HG03565 (cell line): ENCODE data around the gene ZSCAN5B.
"Not testable (repeated sequence)": the region's sequence is repeated elsewhere in the genome, so short reads cannot be mapped to it uniquely, and the experiment has no call there.

Experiments used
- ATAC-seq: cut with Tn5 transposase; IDR thresholded peaks from one replicate; pipeline ENCODE4 v1.9.1; 2021; ENCODE audit warnings: mild to moderate bottlenecking, moderate library complexity; ENCODE audit not compliant: unreplicated experiment

The ZSCAN5B gene

GRCh38 chr19:56176881-56177280, 20.7 kb downstream of the ZSCAN5B start:
- ATAC-seq, result no peak

- not testable (repeated sequence) for ATAC-seq
These were observed 21.3 kb downstream of the ZSCAN5B start for GRCh38 chr19:56176310-56176709.

DNA sequence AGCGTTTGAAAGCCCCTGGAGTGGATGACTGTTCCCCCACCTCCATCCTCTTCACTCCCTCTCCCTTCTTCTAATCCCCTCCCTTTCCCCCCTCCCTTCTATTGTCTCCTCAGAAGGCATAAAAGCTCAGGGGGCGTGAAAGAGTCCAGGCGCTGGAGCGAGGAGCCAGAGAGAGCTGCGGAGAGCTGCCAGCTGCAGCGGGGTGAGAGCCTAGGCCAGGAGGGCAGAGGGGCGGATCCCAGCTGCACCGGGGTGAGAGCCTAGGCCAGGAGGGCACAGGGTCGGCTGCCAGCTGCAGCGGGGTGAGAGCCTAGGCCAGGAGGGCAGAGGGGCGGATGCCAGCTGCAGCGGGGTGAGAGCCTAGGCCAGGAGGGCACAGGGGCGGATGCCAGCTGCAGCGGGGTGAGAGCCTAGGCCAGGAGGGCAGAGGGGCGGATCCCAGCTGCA, 21.7 kb downstream of the ZSCAN5B start, which contains the start of gene GALP:
Gene GALP (plus strand): TSS at position 148 of the 447 bp plus-strand sequence. CDS start 1,101 bp downstream, outside the sequence.
- ATAC-seq, result not testable (repeated sequence)

- no peak for ATAC-seq
These were observed 23.0 kb downstream of the ZSCAN5B start for GRCh38 chr19:56174550-56174949.

- ATAC-seq, result no peak
These were observed 23.5 kb downstream of the ZSCAN5B start for GRCh38 chr19:56174086-56174485.

- ATAC-seq, result no peak
These were observed 27.3 kb downstream of the ZSCAN5B start for GRCh38 chr19:56170261-56170660.

GRCh38 chr19:56167064-56167578, 30.5 kb downstream of the ZSCAN5B start:
- no peak for ATAC-seq

- no peak for ATAC-seq
These were observed 34.5 kb downstream of the ZSCAN5B start for GRCh38 chr19:56163097-56163496.

DNA sequence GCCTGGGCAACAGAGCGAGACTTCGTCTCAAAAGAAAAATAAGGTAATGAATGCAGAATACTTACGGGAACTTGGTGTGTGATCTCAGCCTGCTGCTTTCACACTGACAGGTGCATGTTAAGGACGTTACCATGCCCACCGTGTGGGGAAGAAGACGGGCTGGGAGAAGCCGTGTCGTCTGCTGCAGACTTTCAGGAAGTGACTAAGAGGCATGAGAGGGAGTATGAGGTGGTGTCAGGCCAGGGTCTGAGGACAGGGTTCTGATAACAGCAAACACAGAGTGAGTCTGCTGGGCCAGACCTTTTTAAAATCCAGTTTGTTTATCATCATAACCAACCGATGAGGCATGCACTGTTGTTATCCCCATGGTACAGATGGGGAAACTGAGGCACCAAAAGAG, 35.3 kb downstream of the ZSCAN5B start:
- no peak for ATAC-seq

GRCh38 chr19:56161534-56161933, 36.0 kb downstream of the ZSCAN5B start:
- ATAC-seq, result no peak

DNA sequence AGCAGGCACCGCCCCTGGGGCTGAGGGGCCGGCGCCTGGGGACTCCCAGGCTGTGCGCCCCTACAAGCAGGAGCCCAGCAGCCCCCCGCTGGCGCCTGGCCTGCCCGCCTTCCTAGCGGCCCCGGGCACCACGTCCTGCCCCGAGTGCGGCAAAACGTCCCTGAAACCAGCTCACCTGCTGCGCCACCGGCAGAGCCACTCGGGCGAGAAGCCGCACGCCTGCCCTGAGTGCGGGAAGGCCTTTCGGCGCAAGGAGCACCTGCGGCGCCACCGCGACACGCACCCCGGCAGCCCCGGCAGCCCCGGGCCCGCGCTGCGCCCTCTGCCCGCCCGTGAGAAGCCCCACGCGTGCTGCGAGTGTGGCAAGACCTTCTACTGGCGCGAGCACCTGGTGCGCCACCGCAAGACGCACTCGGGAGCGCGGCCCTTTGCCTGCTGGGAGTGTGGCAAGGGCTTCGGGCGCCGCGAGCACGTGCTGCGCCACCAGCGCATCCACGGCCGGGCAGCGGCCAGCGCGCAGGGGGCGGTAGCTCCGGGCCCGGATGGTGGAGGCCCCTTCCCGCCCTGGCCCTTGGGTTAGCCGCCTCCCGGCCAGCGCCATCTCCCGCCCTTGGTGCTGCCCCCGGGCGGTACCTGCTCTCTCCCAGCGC, 37.8 kb downstream of the ZSCAN5B start:
- ATAC-seq, result no peak

DNA sequence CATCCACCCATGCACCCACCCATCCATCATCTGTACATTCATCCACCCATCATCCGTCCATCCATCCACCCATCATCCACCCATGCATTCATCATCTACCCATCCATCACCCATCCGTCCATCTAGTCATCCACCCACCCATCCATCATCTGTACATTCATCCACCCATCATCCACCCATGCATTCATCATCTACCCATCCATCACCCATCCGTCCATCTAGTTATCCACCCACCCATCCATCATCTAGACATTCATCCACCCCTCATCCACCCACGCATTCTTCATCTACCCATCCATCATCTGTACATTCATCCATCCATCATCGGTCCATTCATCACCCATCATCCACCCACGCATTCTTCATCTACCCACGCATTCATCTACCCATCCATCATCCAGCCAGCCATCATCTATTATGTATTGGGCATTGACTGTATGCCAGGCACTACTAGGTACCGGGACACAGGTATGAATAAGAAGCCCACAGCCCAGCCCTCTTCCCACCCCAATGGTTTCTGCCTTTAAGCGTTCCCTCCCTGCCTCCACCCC, 38.5 kb downstream of the ZSCAN5B start:
- ATAC-seq, result no peak

DNA sequence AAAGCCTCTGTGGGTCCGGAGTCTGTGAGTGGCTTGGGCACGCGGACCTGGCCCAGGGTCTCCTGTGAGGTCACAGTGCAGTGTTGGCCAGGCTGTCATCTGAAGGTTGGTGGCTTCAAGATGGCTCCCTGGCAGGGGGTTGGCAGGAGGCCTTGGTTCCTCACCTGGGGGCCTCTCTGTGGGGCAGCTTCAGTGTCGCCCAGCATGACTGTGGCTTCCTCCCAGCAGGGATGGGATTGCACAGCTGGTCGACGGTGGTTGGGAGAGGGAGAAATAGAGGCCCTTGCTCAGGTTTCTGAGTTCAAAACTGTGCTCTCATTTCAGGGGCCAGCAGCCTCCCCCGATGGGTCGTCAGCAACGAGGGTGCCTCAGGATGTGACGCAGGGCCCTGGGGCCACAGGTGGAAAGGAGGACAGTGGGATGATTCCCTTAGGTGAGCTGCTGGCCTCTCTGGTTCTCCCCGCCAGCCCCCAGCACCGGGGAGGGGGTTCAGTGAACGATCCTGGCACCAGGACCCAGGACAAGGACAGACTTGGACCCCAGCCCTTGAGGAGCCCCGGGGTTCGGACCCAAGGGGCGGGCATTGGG, 39.3 kb downstream of the ZSCAN5B start:
- no peak for ATAC-seq

- ATAC-seq, result no peak
These were observed 40.8 kb downstream of the ZSCAN5B start for GRCh38 chr19:56156768-56157167.

DNA sequence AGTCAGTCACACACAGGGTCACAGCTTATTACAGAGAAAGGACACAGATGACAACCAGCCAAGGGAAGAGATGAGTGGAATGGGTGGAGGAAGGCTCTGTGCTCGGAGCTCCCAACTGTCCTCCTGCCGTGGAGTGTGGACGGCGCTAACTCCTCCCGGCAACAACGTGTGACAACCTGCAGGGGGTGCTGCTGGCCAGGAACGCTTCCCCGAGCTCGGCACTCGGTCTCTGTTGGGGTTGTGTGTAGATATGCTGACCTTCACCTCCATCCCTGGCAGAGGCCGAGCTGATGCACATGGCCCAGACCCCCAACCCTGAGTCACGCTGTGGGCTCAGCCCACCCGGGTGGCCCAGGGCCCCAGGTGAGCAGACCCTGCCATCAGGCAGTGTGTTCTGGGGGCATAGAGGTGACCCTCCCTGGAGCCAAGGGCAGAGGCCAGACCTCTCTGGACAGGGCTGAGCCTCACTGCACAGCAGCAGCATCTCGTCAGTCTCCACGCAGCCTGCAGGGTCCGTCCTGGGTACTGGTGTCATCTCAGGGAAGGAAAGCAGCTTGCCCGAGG, 42.4 kb downstream of the ZSCAN5B start:
- no peak for ATAC-seq

GRCh38 chr19:56153507-56153906, 44.1 kb downstream of the ZSCAN5B start:
- no peak for ATAC-seq

DNA sequence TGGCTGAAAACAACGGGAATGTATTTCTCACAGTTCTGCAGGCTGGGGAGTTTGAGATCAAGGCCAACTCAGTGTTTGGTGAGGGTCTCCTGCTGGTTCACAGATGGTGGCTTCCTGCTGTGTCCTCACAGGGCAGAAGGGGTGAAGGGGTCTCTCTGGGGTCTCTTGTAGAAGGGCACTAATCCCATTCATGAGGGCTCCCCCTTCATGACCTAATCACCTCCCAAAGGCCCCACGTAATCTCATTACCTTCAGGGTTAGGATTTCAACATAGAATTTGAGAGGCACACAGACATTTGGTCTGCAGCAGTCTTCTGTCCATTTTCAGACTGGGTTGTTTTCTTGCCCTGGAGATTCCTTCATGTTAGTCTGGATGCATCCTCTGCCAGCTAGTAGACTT, 44.9 kb downstream of the ZSCAN5B start:
- ATAC-seq, result no peak

DNA sequence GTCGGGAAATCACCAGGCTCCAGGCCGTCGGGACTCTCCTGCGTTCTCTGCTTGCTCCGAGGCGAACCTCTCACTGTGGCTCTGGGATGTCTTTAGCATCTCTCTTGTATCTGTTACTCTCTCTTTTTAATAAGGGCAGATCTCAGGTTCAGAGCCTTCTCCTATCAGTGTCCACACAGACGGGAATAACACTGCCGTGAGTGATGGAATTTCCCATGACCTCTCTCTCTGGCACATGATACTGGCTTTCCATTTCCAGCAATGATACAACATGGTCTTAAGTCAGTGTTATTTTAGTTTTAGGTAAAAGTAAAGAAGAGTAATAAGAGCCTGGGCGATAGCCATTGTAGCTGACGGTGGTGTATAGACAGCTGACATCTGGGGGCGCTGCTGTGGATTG, 47.2 kb downstream of the ZSCAN5B start:
- ATAC-seq, result no peak

DNA sequence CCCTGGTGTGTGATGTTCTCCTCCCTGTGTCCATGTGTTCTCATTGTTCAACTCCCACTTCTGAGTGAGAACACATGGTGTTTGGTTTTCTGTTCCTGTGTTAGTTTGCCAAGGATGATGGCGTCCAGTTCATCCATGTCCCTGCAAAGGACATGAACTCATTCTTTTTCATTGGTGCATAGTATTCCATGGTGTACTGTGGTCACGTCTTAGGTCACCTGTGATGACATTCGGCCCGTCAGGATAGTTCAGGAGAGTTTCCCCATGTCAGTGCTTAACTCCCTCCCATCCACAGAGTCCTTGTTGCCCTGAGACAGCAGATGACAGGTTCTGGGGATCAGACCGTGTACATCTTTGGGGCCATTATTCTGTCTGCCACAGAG, 47.9 kb downstream of the ZSCAN5B start:
- ATAC-seq, result no peak

GRCh38 chr19:56148955-56149655, 48.5 kb downstream of the ZSCAN5B start:
- not testable (repeated sequence) for ATAC-seq

- no peak for ATAC-seq
These were observed 49.5 kb downstream of the ZSCAN5B start for GRCh38 chr19:56148096-56148495.
